Fibroblast of lung (primary cell): ENCODE data around the gene MCM8. TPM values are rescaled to one million over a fixed set of nuclear protein-coding genes. Genes with fewer than 3 reads are reported as not detected.

Source experiments
- DNase-seq, 2 donors: peaks; one replicate each; pipeline versions ENCODE4 v3.0.0 to v3.0.0-alpha.2; 2010; ENCODE audit warnings: low read depth in 2 of 2
- H2AFZ ChIP-seq: 2 replicates; pipeline ENCODE4 v1.5.1; 2012; ENCODE audit warnings: low read length, control low read depth, inconsistent platforms
- H3K27ac ChIP-seq: 2 replicates; pipeline ENCODE4 v1.5.1; 2011; ENCODE audit warnings: low read length, control low read depth; ENCODE audit not compliant: insufficient read depth
- H3K27me3 ChIP-seq: 2 replicates; pipeline ENCODE4 v1.5.1; 2011; ENCODE audit warnings: mild to moderate bottlenecking, low read length; ENCODE audit not compliant: control insufficient read depth, insufficient read depth
- H3K36me3 ChIP-seq: 2 replicates; pipeline ENCODE4 v1.5.1; 2011; ENCODE audit warnings: low read length; ENCODE audit not compliant: control insufficient read depth, insufficient read depth
- H3K4me1 ChIP-seq: 2 replicates; pipeline ENCODE4 v1.5.1; 2011; ENCODE audit warnings: low read length; ENCODE audit not compliant: control insufficient read depth, insufficient read depth; ENCODE audit errors: extremely low read depth
- H3K4me2 ChIP-seq: 2 replicates; pipeline ENCODE4 v1.5.1; 2011; ENCODE audit warnings: low read length, control low read depth; ENCODE audit not compliant: insufficient read depth; ENCODE audit errors: extremely low read depth
- H3K4me3 ChIP-seq, 4 experiments: fragments of 200-600 bp in 1 of 4; sonication (generic) in 1 of 4; replicated peaks in 1 of 4; 2 replicates each; pipeline ENCODE4 v1.5.1; 2011 to 2016; ENCODE audit warnings: low read length in 4 of 4, low read depth in 3 of 4, mild to moderate bottlenecking in 3 of 4, control low read depth in 2 of 4, inconsistent platforms in 1 of 4, mixed read lengths in 1 of 4; ENCODE audit not compliant: insufficient read depth in 1 of 4; ENCODE audit errors: control extremely low read depth in 1 of 4
- H3K79me2 ChIP-seq: 2 replicates; pipeline ENCODE4 v1.5.1; 2012; ENCODE audit warnings: mild to moderate bottlenecking, low read length, inconsistent platforms; ENCODE audit not compliant: control insufficient read depth, insufficient read depth
- H3K9ac ChIP-seq: 2 replicates; pipeline ENCODE4 v1.5.1; 2011; ENCODE audit warnings: mild to moderate bottlenecking, low read length, control low read depth; ENCODE audit not compliant: insufficient read depth
- H3K9me3 ChIP-seq: 2 replicates; pipeline ENCODE4 v1.5.1; 2012; ENCODE audit warnings: low read depth, low read length; ENCODE audit not compliant: control insufficient read depth, insufficient read depth
- H4K20me1 ChIP-seq: 2 replicates; pipeline ENCODE4 v1.5.1; 2011; ENCODE audit warnings: low read length; ENCODE audit not compliant: control insufficient read depth, insufficient read depth; ENCODE audit errors: extremely low read depth
- CTCF ChIP-seq, 2 donors: IDR thresholded peaks in 1 of 2; conservative IDR thresholded peaks in 1 of 2; 1 replicate in 1 of 2; 2 replicates in 1 of 2; pipeline ENCODE4 v1.5.1; 2011 to 2012; ENCODE audit warnings: low read length in 2 of 2, control low read depth in 1 of 2, inconsistent platforms in 1 of 2, low read depth in 1 of 2, mild to moderate bottlenecking in 1 of 2
- EZH2 ChIP-seq: IDR thresholded peaks from 2 replicates; pipeline ENCODE4 v1.5.1; 2012; ENCODE audit warnings: low read length, control low read depth, mild to moderate bottlenecking; ENCODE audit errors: missing control alignments
- polyA plus RNA-seq, 2 donors: library from polyadenylated mRNA; depleted of rRNA in 1 of 2; stranded (reverse) in 1 of 2; unstranded in 1 of 2; fragments of >200 nt; gene quantifications; 2 replicates each; pipeline ENCODE4 v1.2.1, GENCODE V29; 2011 to 2012; ENCODE audit warnings: missing spikeins in 1 of 2
- total RNA-seq: library from RNA; depleted of rRNA; stranded (reverse); fragments of >200 nt; gene quantifications from 2 replicates; pipeline ENCODE4 v1.2.1, GENCODE V29; 2014

Gene MCM8
- total and polyA plus RNA-seq, 2 donors (not counting 1 experiment from before 2014, with no cell fraction given): 4.8 to 5.4 TPM

GRCh38 chr20:6038256-6038655 is 87.8 kb downstream of the MCM8 start:
- H3K4me3 ChIP-seq: no peak overlapping the region
- DNase-seq: no peak
- H3K4me1 ChIP-seq: no peaks in the 10 kb centered on the region
- H3K9ac ChIP-seq: no peak overlapping the region
- no peaks in the 10 kb centered on the region for H3K79me2 ChIP-seq
- H2AFZ ChIP-seq: no peak overlapping the region
- H3K36me3 ChIP-seq: peaks cover 7% of the 10 kb centered on the region
- no peak overlapping the region for H3K27ac ChIP-seq
- TF ChIP-seq CTCF (conservative IDR thresholded peaks at IDR 0.05 in 1 of 2, IDR thresholded peaks at IDR 0.05 in 1 of 2; ENCODE audit: low read depth in 1 of 2, low read length in 2 of 2) (no peak), EZH2 (no peak)
- H3K27me3 ChIP-seq: no peaks in the 10 kb centered on the region
- H4K20me1 ChIP-seq: no peaks in the 10 kb centered on the region
- H3K4me2 ChIP-seq: no peak overlapping the region
- no peaks in the 10 kb centered on the region for H3K9me3 ChIP-seq

GRCh38 chr20:6039766-6040165 is 89.3 kb downstream of the MCM8 start:
- Histone ChIP-seq H3K4me2 (no peak overlapping the region), H3K27me3 (no peaks in the 10 kb centered on the region), H4K20me1 (no peaks in the 10 kb centered on the region), H3K36me3 (peaks cover 7% of the 10 kb centered on the region), H3K27ac (no peak overlapping the region), H2AFZ (no peak overlapping the region), H3K9me3 (no peaks in the 10 kb centered on the region), H3K4me1 (no peaks in the 10 kb centered on the region), H3K79me2 (no peaks in the 10 kb centered on the region), H3K4me3 (no peak overlapping the region), H3K9ac (no peak overlapping the region)
- TF ChIP-seq EZH2 (no peak), CTCF (conservative IDR thresholded peaks at IDR 0.05 in 1 of 2, IDR thresholded peaks at IDR 0.05 in 1 of 2; ENCODE audit: low read depth in 1 of 2, low read length in 2 of 2) (no peak)
- no peak for DNase-seq

- Histone ChIP-seq H2AFZ (no peak overlapping the region), H3K36me3 (peaks cover 7% of the 10 kb centered on the region), H3K4me3 (no peak overlapping the region), H3K4me1 (no peaks in the 10 kb centered on the region), H3K9ac (no peak overlapping the region), H3K79me2 (no peaks in the 10 kb centered on the region), H3K9me3 (no peaks in the 10 kb centered on the region), H3K27ac (no peak overlapping the region), H3K27me3 (no peaks in the 10 kb centered on the region), H3K4me2 (no peak overlapping the region), H4K20me1 (no peaks in the 10 kb centered on the region)
- no peak for DNase-seq
- TF ChIP-seq EZH2 (no peak), CTCF (conservative IDR thresholded peaks at IDR 0.05 in 1 of 2, IDR thresholded peaks at IDR 0.05 in 1 of 2; ENCODE audit: low read depth in 1 of 2, low read length in 2 of 2) (no peak)
Measured at GRCh38 chr20:6040540-6040939, 90.1 kb downstream of the MCM8 start.
